BLaER1 (cell line): Measurements from ENCODE around the gene ACAA1.
A peak's percentile ranks its signal among the peaks of the same experiment; 100 is the strongest.
"Not testable (repeated sequence)": the region's sequence is repeated elsewhere in the genome, so short reads cannot be mapped to it uniquely, and the experiment has no call there.

Experiments
- H3K27ac ChIP-seq: shearing (Covaris generic); formaldehyde crosslinking; 2 replicates; pipeline ENCODE4 v1.8.1; 2022
- H3K27me3 ChIP-seq: shearing (Covaris generic); formaldehyde crosslinking; 2 replicates; pipeline ENCODE4 v1.8.1; 2022
- H3K36me3 ChIP-seq: shearing (Covaris generic); formaldehyde crosslinking; 2 replicates; pipeline ENCODE4 v1.8.1; 2022
- H3K4me1 ChIP-seq: shearing (Covaris generic); formaldehyde crosslinking; 2 replicates; pipeline ENCODE4 v1.8.1; 2022
- H3K4me2 ChIP-seq: shearing (Covaris generic); formaldehyde crosslinking; 2 replicates; pipeline ENCODE4 v1.8.1; 2022
- H3K4me3 ChIP-seq: shearing (Covaris generic); formaldehyde crosslinking; 2 replicates; pipeline ENCODE4 v1.8.1; 2022
- H3K9ac ChIP-seq: shearing (Covaris generic); formaldehyde crosslinking; 2 replicates; pipeline ENCODE4 v1.8.1; 2022
- H3K9me3 ChIP-seq: shearing (Covaris generic); formaldehyde crosslinking; 2 replicates; pipeline ENCODE4 v1.8.1; 2022
- H4K20me1 ChIP-seq: shearing (Covaris generic); formaldehyde crosslinking; 2 replicates; pipeline ENCODE4 v1.8.1; 2022
- Cebpa-rat ChIP-seq: shearing (Covaris generic); IDR thresholded peaks from 2 replicates; pipeline ENCODE4 v1.8.1; 2022

ACAA1 gene

GRCh38 chr3:38164952-38165721, 28.2 kb upstream of the ACAA1 start, which contains the start of gene OXSR1:
Gene OXSR1 (plus strand): TSS chr3:38165537. CDS start chr3:38165877, 340 bp downstream.
- peak within 1 kb of the TSS; percentile 98 for H3K4me2 ChIP-seq
- H3K4me1 ChIP-seq = peaks cover 36% of the 10 kb centered on the region
- H3K27ac ChIP-seq = peak within 1 kb of the TSS; percentile 99
- peak within 1 kb of the TSS; percentile 97 for H3K4me3 ChIP-seq
- no peak for TF ChIP-seq Cebpa-rat
- peaks cover 40% of the 10 kb centered on the region for H4K20me1 ChIP-seq
- no peaks in the 10 kb centered on the region for H3K36me3 ChIP-seq
- H3K27me3 ChIP-seq = no peaks in the 10 kb centered on the region
- peak within 1 kb of the TSS; percentile 97 for H3K9ac ChIP-seq
- H3K9me3 ChIP-seq = no peaks in the 10 kb centered on the region

GRCh38 chr3:38164643-38164951, 27.7 kb upstream of the ACAA1 start:
- H3K36me3 ChIP-seq = no peaks in the 10 kb centered on the region
- peak overlapping the region; percentile 97 for H3K9ac ChIP-seq
- H3K4me2 ChIP-seq = peak overlapping the region; percentile 98
- H3K4me1 ChIP-seq = peaks cover 36% of the 10 kb centered on the region
- no peak for TF ChIP-seq Cebpa-rat
- H4K20me1 ChIP-seq = peaks cover 35% of the 10 kb centered on the region
- H3K9me3 ChIP-seq = no peaks in the 10 kb centered on the region
- H3K27me3 ChIP-seq = no peaks in the 10 kb centered on the region
- peak overlapping the region; percentile 99 for H3K27ac ChIP-seq
- peak overlapping the region; percentile 97 for H3K4me3 ChIP-seq

GRCh38 chr3:38163841-38164642, 27.1 kb upstream of the ACAA1 start:
- peak overlapping the region; percentile 99 for H3K27ac ChIP-seq
- H3K27me3 ChIP-seq = no peaks in the 10 kb centered on the region
- TF ChIP-seq Cebpa-rat = no peak
- peak overlapping the region; percentile 98 for H3K4me2 ChIP-seq
- peak overlapping the region; percentile 97 for H3K4me3 ChIP-seq
- no peaks in the 10 kb centered on the region for H3K9me3 ChIP-seq
- H4K20me1 ChIP-seq = peaks cover 29% of the 10 kb centered on the region
- no peaks in the 10 kb centered on the region for H3K36me3 ChIP-seq
- peaks cover 36% of the 10 kb centered on the region for H3K4me1 ChIP-seq
- peak overlapping the region; percentile 97 for H3K9ac ChIP-seq

GRCh38 chr3:38163117-38163840, 26.4 kb upstream of the ACAA1 start:
- no peak for TF ChIP-seq Cebpa-rat
- H3K9me3 ChIP-seq = no peaks in the 10 kb centered on the region
- no peak overlapping the region for H3K4me3 ChIP-seq
- peaks cover 22% of the 10 kb centered on the region for H4K20me1 ChIP-seq
- 0 out of 2 replicates have a peak overlapping the region, but pooled peaks have one; percentile 98 for H3K4me2 ChIP-seq
- H3K27me3 ChIP-seq = no peaks in the 10 kb centered on the region
- H3K36me3 ChIP-seq = no peaks in the 10 kb centered on the region
- H3K9ac ChIP-seq = no peak overlapping the region
- peaks cover 30% of the 10 kb centered on the region for H3K4me1 ChIP-seq
- H3K27ac ChIP-seq = no peak overlapping the region

- H3K9ac ChIP-seq, H3K36me3 ChIP-seq, H3K4me1 ChIP-seq, H3K27me3 ChIP-seq, H4K20me1 ChIP-seq, H3K9me3 ChIP-seq, H3K4me2 ChIP-seq, H3K27ac ChIP-seq, H3K4me3 ChIP-seq: not testable (repeated sequence)
Observed at GRCh38 chr3:38160704-38161103, 23.8 kb upstream of the ACAA1 start.

- no peak overlapping the region for H3K4me3 ChIP-seq
- H4K20me1 ChIP-seq = no peaks in the 10 kb centered on the region
- no peaks in the 10 kb centered on the region for H3K9me3 ChIP-seq
- H3K4me2 ChIP-seq = no peak overlapping the region
- no peaks in the 10 kb centered on the region for H3K4me1 ChIP-seq
- H3K36me3 ChIP-seq = no peaks in the 10 kb centered on the region
- no peak for TF ChIP-seq Cebpa-rat
- no peak overlapping the region for H3K27ac ChIP-seq
- H3K27me3 ChIP-seq = no peaks in the 10 kb centered on the region
- H3K9ac ChIP-seq = no peak overlapping the region
Observed at GRCh38 chr3:38158472-38158871, 21.5 kb upstream of the ACAA1 start.

GRCh38 chr3:38157595-38157994, 20.7 kb upstream of the ACAA1 start:
- no peak overlapping the region for H3K4me2 ChIP-seq
- H3K4me3 ChIP-seq = no peak overlapping the region
- H3K36me3 ChIP-seq = no peaks in the 10 kb centered on the region
- H3K9me3 ChIP-seq = no peaks in the 10 kb centered on the region
- no peak for TF ChIP-seq Cebpa-rat
- H4K20me1 ChIP-seq = no peaks in the 10 kb centered on the region
- H3K9ac ChIP-seq = no peak overlapping the region
- no peaks in the 10 kb centered on the region for H3K4me1 ChIP-seq
- H3K27me3 ChIP-seq = no peaks in the 10 kb centered on the region
- no peak overlapping the region for H3K27ac ChIP-seq

- Histone ChIP-seq H3K27ac (no peak overlapping the region), H3K9ac (no peak overlapping the region), H3K27me3 (no peaks in the 10 kb centered on the region), H3K36me3 (no peaks in the 10 kb centered on the region), H3K4me2 (no peak overlapping the region), H3K9me3 (no peaks in the 10 kb centered on the region), H4K20me1 (no peaks in the 10 kb centered on the region), H3K4me3 (no peak overlapping the region), H3K4me1 (no peaks in the 10 kb centered on the region)
- TF ChIP-seq Cebpa-rat = no peak
Observed at GRCh38 chr3:38157117-38157516, 20.2 kb upstream of the ACAA1 start.

- Histone ChIP-seq H3K9ac (no peak overlapping the region), H3K4me3 (no peak overlapping the region), H3K27me3 (no peaks in the 10 kb centered on the region), H4K20me1 (no peaks in the 10 kb centered on the region), H3K4me1 (no peaks in the 10 kb centered on the region), H3K9me3 (no peaks in the 10 kb centered on the region), H3K27ac (no peak overlapping the region), H3K4me2 (no peak overlapping the region), H3K36me3 (no peaks in the 10 kb centered on the region)
- TF ChIP-seq Cebpa-rat = no peak
Observed at GRCh38 chr3:38155825-38156224, 18.9 kb upstream of the ACAA1 start.
